H1 (cell line): ENCODE results near the gene GULP1. TPM values are rescaled to one million over a fixed set of nuclear protein-coding genes. Genes with fewer than 3 reads are reported as not detected.

Source experiments
- CTCF ChIA-PET: fragments of 300-600 bp; sonication (Branson Sonifier 250); formaldehyde crosslinking; loops from one replicate; lab custom pipeline; 2021; ENCODE audit not compliant: partially characterized antibody; lab: Charles Lee
- POLR2A ChIA-PET: fragments of 300-600 bp; sonication (Branson Sonifier 250); formaldehyde crosslinking; loops from one replicate; lab custom pipeline; 2021; ENCODE audit warnings: inconsistent platforms; ENCODE audit not compliant: partially characterized antibody; lab: Charles Lee
- DNase-seq, 2 experiments: peaks; one replicate each; pipeline versions ENCODE4 v3.0.0 to v3.0.0-alpha.2; 2010 to 2022; ENCODE audit warnings: low spot score in 2 of 2, low read depth in 1 of 2, mixed read lengths in 1 of 2
- FAIRE-seq: peaks from 2 replicates; lab custom pipeline; 2011; peaks lifted over from hg19 to GRCh38; lab: Jason Lieb, UNC
- H2AFZ ChIP-seq: 2 replicates; pipeline ENCODE4 v1.8.1; 2012; ENCODE audit warnings: low read length, inconsistent platforms
- H2AK5ac ChIP-seq: 2 replicates; pipeline ENCODE4 v1.6.1; 2013; ENCODE audit warnings: low read depth, low read length
- H2BK120ac ChIP-seq: replicated peaks from 2 replicates; pipeline ENCODE3; 2013; ENCODE audit warnings: low read depth, low read length, inconsistent platforms
- H2BK12ac ChIP-seq: 2 replicates; pipeline ENCODE4 v1.6.1; 2013; ENCODE audit warnings: low read depth, low read length
- H2BK15ac ChIP-seq: 2 replicates; pipeline ENCODE4 v1.6.1; 2013; ENCODE audit warnings: low read length
- H2BK20ac ChIP-seq: 2 replicates; pipeline ENCODE4 v1.6.1; 2013; ENCODE audit warnings: low read length
- H2BK5ac ChIP-seq: 2 replicates; pipeline ENCODE4 v1.6.1; 2013; ENCODE audit warnings: low read depth, low read length
- H3K14ac ChIP-seq: 2 replicates; pipeline ENCODE4 v1.6.1; 2013; ENCODE audit warnings: inconsistent platforms; ENCODE audit not compliant: insufficient read length
- H3K18ac ChIP-seq: 2 replicates; pipeline ENCODE4 v1.6.1; 2013; ENCODE audit warnings: low read length; ENCODE audit errors: extremely low read depth
- H3K23ac ChIP-seq: 2 replicates; pipeline ENCODE4 v1.6.1; 2013; ENCODE audit warnings: inconsistent platforms; ENCODE audit not compliant: insufficient read length
- H3K23me2 ChIP-seq: 2 replicates; pipeline ENCODE4 v1.6.1; 2013; ENCODE audit warnings: low read depth, low read length
- H3K27ac ChIP-seq: 2 replicates; pipeline ENCODE4 v1.6.1; 2011; ENCODE audit warnings: low read depth, low read length, inconsistent platforms
- H3K27me3 ChIP-seq, 4 experiments: replicated peaks in 1 of 4; 1 replicate in 1 of 4; 2 replicates in 3 of 4; pipeline versions ENCODE4 v1.6.1 to v1.8.1; 2011 to 2013; ENCODE audit warnings: low read length in 3 of 4, mild to moderate bottlenecking in 3 of 4, inconsistent platforms in 2 of 4, mixed read lengths in 2 of 4, moderate library complexity in 1 of 4; ENCODE audit not compliant: control insufficient read depth in 3 of 4, insufficient read depth in 3 of 4; ENCODE audit errors: extremely low read depth in 1 of 4
- H3K36me3 ChIP-seq, 4 experiments: 2 replicates each; pipeline versions ENCODE4 v1.6.1 to v1.8.1; 2011 to 2013; ENCODE audit warnings: mild to moderate bottlenecking in 4 of 4, low read length in 3 of 4, moderate library complexity in 2 of 4, control low read depth in 1 of 4, inconsistent platforms in 1 of 4; ENCODE audit not compliant: insufficient read depth in 4 of 4, control insufficient read depth in 2 of 4
- H3K4ac ChIP-seq: replicated peaks from 2 replicates; pipeline ENCODE3; 2013; ENCODE audit warnings: low read length, low read depth, mixed read lengths, inconsistent platforms; ENCODE audit not compliant: insufficient read length
- H3K4me1 ChIP-seq, 4 experiments: replicated peaks in 1 of 4; 1 replicate in 1 of 4; 2 replicates in 3 of 4; pipeline versions ENCODE4 v1.6.1 to v1.8.1; 2011 to 2013; ENCODE audit warnings: low read length in 3 of 4, inconsistent platforms in 2 of 4, mixed read lengths in 1 of 4; ENCODE audit not compliant: insufficient read depth in 4 of 4, control insufficient read depth in 3 of 4
- H3K4me2 ChIP-seq, 2 experiments: 2 replicates each; pipeline versions ENCODE4 v1.6.1 to v1.8.1; 2011 to 2013; ENCODE audit warnings: low read depth in 2 of 2, low read length in 2 of 2, control low read depth in 1 of 2, inconsistent platforms in 1 of 2, mild to moderate bottlenecking in 1 of 2; ENCODE audit not compliant: insufficient read depth in 1 of 2
- H3K4me3 ChIP-seq, 4 experiments: fragments of 200-600, 300-600 bp in 1 of 4; sonication (generic), shearing (Covaris generic), sonication (Bioruptor Twin) in 1 of 4; 2 replicates each; pipeline versions ENCODE4 v1.5.1 to v1.8.1; 2011 to 2016; ENCODE audit warnings: low read length in 4 of 4, low read depth in 3 of 4, control low read depth in 2 of 4, inconsistent platforms in 2 of 4, mild to moderate bottlenecking in 2 of 4, mixed read lengths in 1 of 4, moderate library complexity in 1 of 4; ENCODE audit not compliant: insufficient read depth in 2 of 4; ENCODE audit errors: extremely low read depth in 1 of 4
- H3K56ac ChIP-seq: replicated peaks from 2 replicates; pipeline ENCODE3; 2013; ENCODE audit warnings: low read depth, mild to moderate bottlenecking, mixed read lengths, low read length, inconsistent platforms; ENCODE audit not compliant: insufficient read length
- H3K79me1 ChIP-seq: 2 replicates; pipeline ENCODE4 v1.6.1; 2013; ENCODE audit warnings: low read depth, low read length, control low read depth
- H3K79me2 ChIP-seq, 2 experiments: 2 replicates each; pipeline versions ENCODE4 v1.6.1 to v1.8.1; 2012 to 2013; ENCODE audit warnings: low read length in 2 of 2, mild to moderate bottlenecking in 2 of 2, inconsistent platforms in 1 of 2; ENCODE audit not compliant: insufficient read depth in 2 of 2, control insufficient read depth in 1 of 2
- H3K9ac ChIP-seq, 4 experiments: replicated peaks in 1 of 4; 1 replicate in 1 of 4; 2 replicates in 3 of 4; pipeline versions ENCODE4 v1.6.1 to v1.8.1; 2011 to 2013; ENCODE audit warnings: low read depth in 3 of 4, low read length in 3 of 4, control low read depth in 2 of 4, mild to moderate bottlenecking in 2 of 4, moderate library complexity in 2 of 4, inconsistent platforms in 1 of 4; ENCODE audit errors: extremely low read depth in 1 of 4
- H3K9me3 ChIP-seq, 2 experiments: 2 replicates each; pipeline versions ENCODE4 v1.6.1 to v1.8.1; 2012 to 2013; ENCODE audit warnings: mild to moderate bottlenecking in 2 of 2, moderate library complexity in 2 of 2, control low read depth in 1 of 2, inconsistent platforms in 1 of 2, low read depth in 1 of 2, low read length in 1 of 2, mixed read lengths in 1 of 2; ENCODE audit not compliant: insufficient read depth in 2 of 2
- H4K20me1 ChIP-seq, 2 experiments: replicated peaks in 1 of 2; 2 replicates each; pipeline versions ENCODE3 to v1.8.1; 2011 to 2013; ENCODE audit warnings: inconsistent platforms in 2 of 2, low read length in 2 of 2, mild to moderate bottlenecking in 1 of 2; ENCODE audit not compliant: insufficient read depth in 2 of 2, control insufficient read depth in 1 of 2
- H4K5ac ChIP-seq: 2 replicates; pipeline ENCODE4 v1.6.1; 2013; ENCODE audit warnings: low read length, low read depth, mixed read lengths, inconsistent platforms; ENCODE audit not compliant: insufficient read length
- H4K8ac ChIP-seq: 2 replicates; pipeline ENCODE4 v1.8.0; 2013; ENCODE audit warnings: mild to moderate bottlenecking, moderate library complexity, low read length, inconsistent platforms; ENCODE audit not compliant: insufficient read depth; ENCODE audit errors: extremely low read depth
- H4K91ac ChIP-seq: replicated peaks from 2 replicates; pipeline ENCODE3; 2013; ENCODE audit warnings: low read length, mixed read lengths, inconsistent platforms; ENCODE audit not compliant: insufficient read length
- BCL11A ChIP-seq, 2 experiments: IDR thresholded peaks; one replicate each; pipeline ENCODE4 v1.6.1; 2011; ENCODE audit warnings: low read depth in 2 of 2, low read length in 2 of 2, mild to moderate bottlenecking in 2 of 2
- FOSL1 ChIP-seq: IDR thresholded peaks from 2 replicates; pipeline ENCODE4 v1.6.1; 2011; ENCODE audit warnings: mild to moderate bottlenecking, low read depth, low read length, moderate library complexity; ENCODE audit not compliant: insufficient read depth
- GABPA ChIP-seq: IDR thresholded peaks from 2 replicates; pipeline ENCODE4 v1.6.1; 2011; ENCODE audit warnings: mild to moderate bottlenecking, low read length, moderate library complexity, borderline replicate concordance; ENCODE audit not compliant: insufficient read depth
- KDM1A ChIP-seq: fragments of 200-600, 300-600 bp; sonication (generic); IDR thresholded peaks from 2 replicates; pipeline ENCODE4 v1.7.1; 2016; ENCODE audit warnings: mild to moderate bottlenecking, low read length, borderline replicate concordance
- PHF8 ChIP-seq: fragments of 200-600 bp; sonication (generic); conservative IDR thresholded peaks from 2 replicates; pipeline ENCODE4 v1.7.1; 2012; ENCODE audit warnings: low read depth, mild to moderate bottlenecking, inconsistent platforms, low read length, moderate library complexity
- SAP30 ChIP-seq: fragments of 300-600 bp; sonication (generic); IDR thresholded peaks from 2 replicates; pipeline ENCODE4 v1.7.1; 2012; ENCODE audit warnings: low read length, moderate library complexity, mild to moderate bottlenecking, inconsistent platforms; ENCODE audit not compliant: insufficient read depth, insufficient replicate concordance
- WGBS, 2 experiments: shearing (Covaris generic) in 1 of 2; methylation state at CpG; one replicate each; pipeline versions ENCODE4 v1.1.6 to v1.1.7; 2013 to 2015; ENCODE audit warnings: low lambda C conversion rate in 2 of 2, mixed read lengths in 2 of 2, inconsistent platforms in 1 of 2, low coverage in 1 of 2, missing lambda C conversion rate in 1 of 2; ENCODE audit not compliant: insufficient replicate concordance in 2 of 2, insufficient coverage in 1 of 2, insufficient read length in 1 of 2; ENCODE audit errors: extremely low coverage in 1 of 2, missing lambda C conversion rate in 1 of 2; 5-methylcytosine and 5-hydroxymethylcytosine counted together
- polyA plus RNA-seq, 7 experiments: library from polyadenylated mRNA; depleted of rRNA in 3 of 7; stranded (reverse) in 5 of 7; unstranded in 2 of 7; fragments of >200 nt in 5 of 7; fragments of 200-250 nt in 2 of 7; gene quantifications; 1 replicate in 5 of 7; 2 replicates in 1 of 7; 4 replicates in 1 of 7; pipeline versions ENCODE4 v1.2.1 to v1.2.3, GENCODE V29; 2011 to 2013; ENCODE audit warnings: missing spikeins in 2 of 7, mixed read lengths in 2 of 7
- total RNA-seq: library from RNA; stranded (reverse); fragmentation: NEBNext Ultra II Directional; extraction: Animal tissue kit (Norgen Biotek cat#: 25700); gene quantifications from 2 replicates; pipeline ENCODE4 v1.2.1, GENCODE V29; 2021
- TF ChIP-seq, protein P1 (sequence below), 3 experiments: IDR thresholded peaks; 1 replicate in 2 of 3; 2 replicates in 1 of 3; pipeline versions ENCODE4 v1.5.1 to v1.6.1; 2011; ENCODE audit warnings: low read length in 3 of 3, mild to moderate bottlenecking in 3 of 3, inconsistent platforms in 2 of 3, low read depth in 1 of 3, moderate library complexity in 1 of 3; ENCODE audit not compliant: insufficient read depth in 1 of 3; ENCODE audit errors: control extremely low read depth in 1 of 3
- TF ChIP-seq, protein P2 (sequence below): IDR thresholded peaks from 2 replicates; pipeline ENCODE4 v1.6.1; 2011; ENCODE audit warnings: low read depth, mild to moderate bottlenecking, low read length; ENCODE audit not compliant: insufficient read depth
- TF ChIP-seq, protein P3 (sequence below): IDR thresholded peaks from 2 replicates; pipeline ENCODE4 v1.6.1; 2012; ENCODE audit warnings: inconsistent platforms

GULP1 gene
- total and polyA plus RNA-seq, 2 of the 8 experiments (the other 6 are each of a cell fraction or from before 2014, with no cell fraction given) = 69.7 to 139 TPM

DNA sequence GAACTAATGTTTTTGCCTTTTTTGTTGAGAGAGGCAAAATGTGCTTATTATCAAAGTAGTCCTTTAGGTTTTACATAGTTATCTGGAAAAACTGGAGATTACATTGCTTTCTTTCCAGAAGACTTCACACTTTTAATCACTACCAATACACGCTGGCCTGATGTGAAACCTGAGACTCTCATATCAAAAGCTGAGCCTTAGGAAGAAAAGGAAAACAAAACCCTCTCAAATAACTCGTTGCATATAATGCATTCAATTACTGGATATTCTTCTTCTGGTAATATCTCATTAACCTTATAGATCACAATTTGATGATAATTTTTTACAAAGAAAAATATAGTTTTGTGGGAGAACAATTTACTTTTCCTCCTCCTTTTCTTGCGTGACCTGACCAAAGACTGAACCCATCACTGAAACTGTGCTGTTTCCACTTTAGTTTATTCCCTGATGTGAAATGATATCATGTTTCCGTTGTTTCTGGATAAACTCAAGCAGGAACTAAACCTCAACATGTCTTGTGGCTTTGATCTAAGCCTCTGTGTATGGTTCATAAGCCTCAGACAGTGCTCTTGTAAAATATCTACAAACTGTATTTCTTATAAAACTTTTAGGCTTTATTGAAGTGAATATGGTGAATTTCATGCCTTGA lies 332.4 kb downstream of the GULP1 start:
- Histone ChIP-seq H2AK5ac (no peak overlapping the region), H3K79me1 (no peaks in the 10 kb centered on the region), H2BK15ac (no peak overlapping the region), H3K27me3 (no peaks in the 10 kb centered on the region), H3K9me3 (no peaks in the 10 kb centered on the region), H2BK5ac (no peak overlapping the region), H2BK20ac (no peak overlapping the region), H2AFZ (no peak overlapping the region), H3K4ac (no peak overlapping the region), H3K56ac (no peak overlapping the region), H3K23ac (no peak overlapping the region), H3K23me2 (no peaks in the 10 kb centered on the region), H3K14ac (no peak overlapping the region), H3K27ac (no peak overlapping the region), H2BK120ac (no peak overlapping the region), H3K4me1 (no peaks in the 10 kb centered on the region), H2BK12ac (no peak overlapping the region), H4K8ac (no peak overlapping the region), H3K36me3 (no peaks in the 10 kb centered on the region), H3K9ac (no peak overlapping the region), H3K4me3 (no peak overlapping the region), H3K79me2 (no peaks in the 10 kb centered on the region), H4K91ac (no peak overlapping the region), H4K5ac (no peak overlapping the region), H3K4me2 (no peak overlapping the region), H3K18ac (no peak overlapping the region), H4K20me1 (no peaks in the 10 kb centered on the region)
- FAIRE-seq = no peak
- ChIA-PET CTCF (no interaction called here), POLR2A (interaction anchor here (0.6 kb wide), 1 partner anchor 28 kb away, joined by 3 read pairs; no protein-coding TSS in a partner anchor)
- no peak for DNase-seq
- 84% methylated on average over 4 of the region's 4 CpGs; no CpG with 5 or more reads in 1 of the 2 experiments for WGBS, 2 experiments
- TF ChIP-seq BCL11A (IDR thresholded peaks at IDR 0.05; ENCODE audit: low read depth in 2 of 2, low read length in 2 of 2) (no peak), FOSL1 (no peak), KDM1A (no peak), GABPA (no peak), SAP30 (no peak), PHF8 (no peak)
- TF ChIP-seq, protein P1, sequence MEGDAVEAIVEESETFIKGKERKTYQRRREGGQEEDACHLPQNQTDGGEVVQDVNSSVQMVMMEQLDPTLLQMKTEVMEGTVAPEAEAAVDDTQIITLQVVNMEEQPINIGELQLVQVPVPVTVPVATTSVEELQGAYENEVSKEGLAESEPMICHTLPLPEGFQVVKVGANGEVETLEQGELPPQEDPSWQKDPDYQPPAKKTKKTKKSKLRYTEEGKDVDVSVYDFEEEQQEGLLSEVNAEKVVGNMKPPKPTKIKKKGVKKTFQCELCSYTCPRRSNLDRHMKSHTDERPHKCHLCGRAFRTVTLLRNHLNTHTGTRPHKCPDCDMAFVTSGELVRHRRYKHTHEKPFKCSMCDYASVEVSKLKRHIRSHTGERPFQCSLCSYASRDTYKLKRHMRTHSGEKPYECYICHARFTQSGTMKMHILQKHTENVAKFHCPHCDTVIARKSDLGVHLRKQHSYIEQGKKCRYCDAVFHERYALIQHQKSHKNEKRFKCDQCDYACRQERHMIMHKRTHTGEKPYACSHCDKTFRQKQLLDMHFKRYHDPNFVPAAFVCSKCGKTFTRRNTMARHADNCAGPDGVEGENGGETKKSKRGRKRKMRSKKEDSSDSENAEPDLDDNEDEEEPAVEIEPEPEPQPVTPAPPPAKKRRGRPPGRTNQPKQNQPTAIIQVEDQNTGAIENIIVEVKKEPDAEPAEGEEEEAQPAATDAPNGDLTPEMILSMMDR (IDR thresholded peaks at IDR 0.05; ENCODE audit: control extremely low read depth in 1 of 3, insufficient read depth in 1 of 3, low read depth in 1 of 3, low read length in 3 of 3) = no peak
- TF ChIP-seq, protein P2, sequence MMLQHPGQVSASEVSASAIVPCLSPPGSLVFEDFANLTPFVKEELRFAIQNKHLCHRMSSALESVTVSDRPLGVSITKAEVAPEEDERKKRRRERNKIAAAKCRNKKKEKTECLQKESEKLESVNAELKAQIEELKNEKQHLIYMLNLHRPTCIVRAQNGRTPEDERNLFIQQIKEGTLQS = no peak
- TF ChIP-seq, protein P3, sequence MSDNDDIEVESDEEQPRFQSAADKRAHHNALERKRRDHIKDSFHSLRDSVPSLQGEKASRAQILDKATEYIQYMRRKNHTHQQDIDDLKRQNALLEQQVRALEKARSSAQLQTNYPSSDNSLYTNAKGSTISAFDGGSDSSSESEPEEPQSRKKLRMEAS = no peak
